HTERT RPE-1 (cell line): ENCODE measurements around the gene CSNK1G2.
"Not testable (repeated sequence)": the region's sequence is repeated elsewhere in the genome, so short reads cannot be mapped to it uniquely, and the experiment has no call there.

Experiments
- in situ Hi-C: fragments of 300-500 bp; cut with MboI; formaldehyde crosslinking; loops from 4 replicates; pipeline ENCODE4 v1.14.3; 2020; ENCODE audit warnings: low sequenced_read_pairs

CSNK1G2 gene

GRCh38 chr19:1986357-1987162 lies 45.6 kb downstream of the CSNK1G2 start:
- in situ Hi-C loops: no loop called here

GRCh38 chr19:1987197-1988187 lies 46.5 kb downstream of the CSNK1G2 start:
- in situ Hi-C loops: no loop called here

GRCh38 chr19:1988464-1988863 lies 47.5 kb downstream of the CSNK1G2 start:
- in situ Hi-C loops: not testable (repeated sequence)

GRCh38 chr19:1989513-1990229 lies 48.7 kb downstream of the CSNK1G2 start:
- in situ Hi-C loops: no loop called here

GRCh38 chr19:1990230-1991017 lies 49.5 kb downstream of the CSNK1G2 start:
- in situ Hi-C loops: no loop called here

GRCh38 chr19:1991018-1991913 lies 50.3 kb downstream of the CSNK1G2 start:
- in situ Hi-C loops: no loop called here

- in situ Hi-C loops: no loop called here
Measured at GRCh38 chr19:1992759-1993260, 51.8 kb downstream of the CSNK1G2 start.

- in situ Hi-C loops: no loop called here
Measured at GRCh38 chr19:1997353-1998233, 56.6 kb downstream of the CSNK1G2 start.

- in situ Hi-C loops: no loop called here
Measured at GRCh38 chr19:1998712-1999708, 58.0 kb downstream of the CSNK1G2 start.

- in situ Hi-C loops: no loop called here
Measured at GRCh38 chr19:1999856-2000515, 59.0 kb downstream of the CSNK1G2 start.

GRCh38 chr19:2003874-2004273 lies 62.9 kb downstream of the CSNK1G2 start:
- in situ Hi-C loops: no loop called here

GRCh38 chr19:2010135-2010668 lies 69.2 kb downstream of the CSNK1G2 start:
- in situ Hi-C loops: no loop called here

GRCh38 chr19:2011169-2011568 lies 70.2 kb downstream of the CSNK1G2 start:
- in situ Hi-C loops: no loop called here

- in situ Hi-C loops: no loop called here
Measured at GRCh38 chr19:2012941-2013682, 72.1 kb downstream of the CSNK1G2 start.

- in situ Hi-C loops: no loop called here
Measured at GRCh38 chr19:2013683-2013961, 72.7 kb downstream of the CSNK1G2 start.

- in situ Hi-C loops: no loop called here
Measured at GRCh38 chr19:2014131-2014571, 73.2 kb downstream of the CSNK1G2 start.
